IPS-11a (cell line): ENCODE data around the gene LDLRAD2.
"Not testable (repeated sequence)": the region's sequence is repeated elsewhere in the genome, so short reads cannot be mapped to it uniquely, and the experiment has no call there.

Source experiments
- H3K4me3 ChIP-seq: one replicate; pipeline ENCODE4 v1.5.1; 2013; ENCODE audit warnings: low read depth, low read length, control low read depth

LDLRAD2 gene, protein sequence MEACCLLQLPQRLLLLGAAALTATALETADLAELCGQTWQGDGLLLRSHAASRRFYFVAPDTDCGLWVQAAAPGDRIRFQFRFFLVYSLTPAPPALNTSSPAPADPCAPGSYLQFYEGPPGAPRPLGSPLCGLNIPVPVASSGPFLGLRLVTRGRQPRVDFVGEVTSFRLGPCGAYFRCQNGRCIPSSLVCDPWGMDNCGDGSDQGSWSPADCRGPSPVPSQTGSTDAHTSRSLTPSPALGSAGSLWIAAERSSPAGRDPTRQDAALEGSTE

DNA sequence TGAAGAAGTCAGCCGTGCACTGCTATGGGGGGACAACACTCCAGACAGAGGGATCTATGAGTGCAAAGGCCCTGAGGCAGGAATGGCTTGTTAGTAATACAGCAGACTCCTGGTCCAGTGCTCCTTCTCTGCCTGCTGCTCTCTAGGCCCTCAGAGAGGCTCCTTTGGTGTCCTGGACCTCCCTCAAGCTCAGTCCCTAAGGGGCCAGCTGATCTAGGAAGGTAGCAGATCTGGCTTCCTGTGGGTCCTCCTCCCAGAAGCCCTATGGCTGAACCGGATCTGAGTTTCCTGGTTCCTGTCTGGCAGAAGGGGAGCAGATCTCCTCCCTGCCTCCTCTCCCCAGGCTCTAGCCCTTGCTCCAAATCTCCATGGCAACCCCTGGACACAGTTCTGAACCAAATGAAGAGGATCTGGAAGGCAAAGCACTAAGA is at the start of gene LDLRAD2:
LDLRAD2 (plus strand) TSS at position 391 of the 431 bp plus-strand sequence. CDS start 187 bp downstream, outside the sequence.
- no peak within 1 kb of the TSS for H3K4me3 ChIP-seq

DNA sequence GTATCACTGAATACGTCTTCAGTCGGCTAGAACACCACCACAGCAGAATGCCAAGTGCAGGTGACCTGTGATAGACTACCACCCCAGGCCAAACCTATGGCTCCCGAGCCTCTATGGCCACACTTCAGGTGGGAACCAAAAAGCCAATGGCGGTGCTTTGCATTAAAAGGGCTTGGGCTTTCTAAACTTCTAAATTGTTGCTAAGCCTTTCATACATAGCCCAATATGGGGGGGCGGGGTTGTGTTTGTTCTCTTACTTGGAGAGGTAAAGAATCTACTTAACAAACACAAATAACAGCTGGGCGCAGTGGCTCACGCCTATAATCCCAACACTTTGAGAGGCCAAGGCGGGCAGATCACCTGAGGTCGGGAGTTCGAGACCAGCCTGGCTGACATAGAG is 48.8 kb upstream of the LDLRAD2 start:
- H3K4me3 ChIP-seq, result no peak overlapping the region

DNA sequence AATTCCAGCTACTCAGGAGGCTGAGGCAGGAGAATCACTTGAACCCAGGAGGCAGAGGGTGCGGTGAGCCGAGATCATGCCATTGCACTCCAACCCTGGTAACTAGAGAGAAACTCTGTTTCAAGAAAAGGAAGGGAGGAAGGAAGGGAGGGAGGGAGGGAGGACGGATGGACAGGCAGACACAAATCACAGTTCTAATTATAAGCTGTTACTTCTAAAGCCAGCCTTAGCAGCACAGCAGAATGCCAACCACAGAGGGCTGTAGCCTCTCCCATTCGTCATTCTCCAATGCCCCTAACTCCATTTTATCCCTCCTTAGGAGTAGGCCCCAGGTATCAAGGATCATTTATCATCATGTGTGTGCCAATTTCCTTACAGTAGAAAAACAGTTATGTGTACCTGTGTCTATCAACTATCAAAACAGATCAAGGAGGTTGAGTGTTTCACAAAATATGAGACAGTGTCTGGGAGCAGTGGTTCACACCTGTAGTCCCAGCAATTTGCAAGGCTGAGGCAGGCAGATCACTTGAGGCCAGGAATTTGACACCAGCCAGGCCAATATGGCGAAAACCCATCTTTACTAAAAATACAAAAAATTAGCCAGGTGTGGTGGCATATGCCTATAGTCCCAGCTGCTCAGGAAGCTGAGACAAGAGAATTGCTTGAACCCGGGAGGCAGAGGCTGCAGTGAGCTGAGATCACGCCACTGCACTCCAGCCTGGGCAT is 48.2 kb upstream of the LDLRAD2 start:
- H3K4me3 ChIP-seq, result no peak overlapping the region

DNA sequence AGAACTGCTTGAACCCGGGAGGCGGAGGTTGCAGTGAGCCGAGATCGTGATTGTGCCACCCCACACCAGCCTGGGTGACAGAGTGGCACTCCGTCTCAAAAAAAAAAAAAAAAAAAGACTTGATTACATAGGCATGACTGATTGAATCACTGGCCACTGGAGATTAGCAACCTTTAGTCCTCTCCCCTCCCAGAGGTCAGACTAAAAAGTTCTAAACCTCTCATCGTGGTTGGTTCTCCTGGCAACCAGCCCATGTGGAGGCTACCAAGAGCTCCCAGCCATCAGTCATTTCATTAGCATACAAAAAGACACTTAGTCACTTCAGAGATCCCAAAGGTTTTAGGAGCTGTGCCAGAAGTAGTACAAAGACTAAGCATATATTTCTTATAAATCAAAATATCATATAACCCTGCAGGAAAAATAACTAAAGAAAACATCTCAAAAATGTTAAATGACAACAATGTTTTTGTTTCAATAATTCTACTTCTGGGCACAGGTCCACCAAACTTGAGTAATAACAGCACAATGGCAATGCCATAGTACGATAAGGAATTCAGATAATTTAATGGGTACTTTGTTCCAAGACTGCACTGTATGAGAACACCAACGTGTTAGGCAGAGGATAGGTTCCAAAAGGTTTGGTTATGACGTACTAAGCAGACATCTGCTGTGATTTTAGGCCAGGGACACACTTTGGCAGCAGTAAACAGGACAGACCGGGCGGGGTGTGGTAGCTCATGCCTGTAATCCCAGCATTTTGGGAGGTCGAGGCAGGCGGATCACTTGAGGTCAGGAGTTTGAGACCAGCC is 47.2 kb upstream of the LDLRAD2 start:
- H3K4me3 ChIP-seq, result no peak overlapping the region

DNA sequence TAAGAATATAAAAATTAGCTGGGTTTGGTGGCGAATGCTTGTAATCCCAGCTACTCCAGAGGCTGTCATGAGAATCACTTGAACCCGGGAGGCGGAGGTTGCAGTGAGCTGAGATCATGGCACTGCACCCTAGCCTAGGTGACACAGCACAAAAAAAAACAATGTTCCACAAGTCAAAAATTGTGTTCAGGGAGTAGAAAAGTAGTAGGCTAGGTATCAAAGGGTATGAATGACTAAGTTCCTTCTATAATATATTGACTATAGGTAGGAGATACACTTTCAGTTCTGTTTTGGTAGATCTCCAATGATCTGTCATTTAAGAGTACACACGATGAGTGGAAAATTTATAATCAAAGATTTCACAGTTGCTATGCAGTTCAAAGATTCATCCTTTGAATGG is 45.9 kb upstream of the LDLRAD2 start:
- H3K4me3 ChIP-seq, result no peak overlapping the region

DNA sequence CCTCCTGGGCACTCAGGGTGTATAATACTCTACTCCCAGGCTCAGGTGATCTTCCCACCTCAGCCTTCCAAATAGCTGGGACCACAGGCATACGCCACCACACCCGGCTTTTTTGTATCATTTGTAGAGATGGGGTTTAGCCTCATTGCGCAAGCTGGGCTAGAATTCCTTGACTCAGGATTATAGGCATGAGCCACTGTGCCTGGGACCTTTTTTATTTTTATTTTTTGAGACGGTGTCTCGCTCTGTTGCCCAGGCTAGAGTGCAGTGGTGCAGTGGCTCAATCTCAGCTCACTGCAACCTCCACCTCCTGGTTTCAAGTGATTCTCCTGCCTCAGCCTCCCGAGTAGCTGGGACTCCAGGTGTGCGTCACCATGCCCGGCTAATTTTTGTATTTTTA is 45.0 kb upstream of the LDLRAD2 start:
- not testable (repeated sequence) for H3K4me3 ChIP-seq

DNA sequence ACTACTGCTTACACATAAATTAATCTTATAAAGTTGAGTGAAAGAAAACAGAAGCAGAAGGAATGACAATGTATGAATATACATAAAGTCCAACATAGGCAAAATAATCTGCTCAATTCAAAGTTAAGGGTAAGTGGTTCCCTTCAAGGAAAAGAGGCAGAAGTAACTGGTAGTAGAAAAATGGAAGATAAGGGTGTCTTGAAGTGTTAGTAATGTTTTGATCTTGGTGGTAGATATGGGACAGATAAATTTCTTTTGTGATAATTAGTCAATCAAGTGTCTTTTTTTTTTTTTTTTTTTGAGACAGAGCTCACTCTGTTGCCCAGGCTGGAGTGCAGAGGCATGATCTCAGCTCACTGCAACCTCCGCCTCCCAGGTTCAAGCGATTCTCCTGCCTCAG is 41.9 kb upstream of the LDLRAD2 start:
- no peak overlapping the region for H3K4me3 ChIP-seq

DNA sequence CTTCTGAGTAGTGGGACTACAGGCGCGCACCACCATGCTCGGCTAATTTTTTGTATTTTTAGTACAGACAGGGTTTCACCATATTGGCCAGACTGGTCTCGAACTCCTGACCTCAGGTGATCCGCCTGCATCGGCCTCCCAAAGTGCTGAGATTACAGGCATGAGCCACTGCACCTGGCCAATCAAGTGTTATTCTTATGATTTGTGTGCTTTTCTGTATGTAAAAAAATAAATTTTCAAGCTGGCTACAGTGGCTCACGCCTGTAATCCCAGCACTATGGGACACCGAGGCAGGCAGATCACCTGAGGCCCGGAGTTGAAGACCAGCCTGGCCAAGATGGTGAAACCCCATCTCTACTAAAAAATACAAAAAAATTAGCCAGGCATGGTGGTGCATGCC is 41.5 kb upstream of the LDLRAD2 start:
- H3K4me3 ChIP-seq, result not testable (repeated sequence)

DNA sequence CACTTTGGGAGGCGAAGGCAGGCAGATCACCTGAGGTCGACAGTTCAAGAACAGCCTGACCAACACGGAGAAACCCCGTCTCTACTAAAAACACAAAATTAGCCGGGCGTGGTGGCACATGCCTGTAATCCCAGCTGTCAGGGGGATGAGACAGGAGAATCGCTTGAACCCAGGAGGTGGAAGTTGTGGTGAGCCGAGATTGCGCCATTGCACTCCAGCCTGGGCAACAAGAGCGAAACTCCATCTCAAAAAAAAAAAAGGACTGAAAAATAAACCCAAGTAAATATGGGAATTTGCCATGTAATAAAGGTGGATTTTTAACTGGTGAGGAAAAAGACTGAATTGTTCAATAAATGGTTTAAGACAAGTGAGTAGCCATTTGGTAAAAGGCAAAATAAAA is 40.4 kb upstream of the LDLRAD2 start:
- H3K4me3 ChIP-seq, result not testable (repeated sequence)

DNA sequence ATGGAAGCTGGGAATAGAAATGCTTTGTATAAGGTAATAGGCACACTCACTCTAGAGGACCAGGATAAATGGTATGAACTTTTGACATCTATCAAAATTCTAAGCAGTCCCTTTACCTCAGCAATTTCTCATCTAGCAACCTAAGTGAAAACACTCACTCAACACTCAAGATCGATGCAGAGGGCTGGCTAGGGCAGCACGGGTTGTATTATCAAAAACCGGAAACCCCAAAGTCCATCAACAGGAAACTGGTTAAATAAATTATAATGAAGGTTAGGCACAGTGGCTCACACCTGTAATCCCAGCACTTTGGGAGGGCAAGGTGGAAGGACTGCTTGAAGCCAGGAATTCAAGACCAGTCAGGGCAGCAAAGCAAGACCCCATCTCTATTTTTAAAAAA is 38.5 kb upstream of the LDLRAD2 start:
- H3K4me3 ChIP-seq, result no peak overlapping the region

DNA sequence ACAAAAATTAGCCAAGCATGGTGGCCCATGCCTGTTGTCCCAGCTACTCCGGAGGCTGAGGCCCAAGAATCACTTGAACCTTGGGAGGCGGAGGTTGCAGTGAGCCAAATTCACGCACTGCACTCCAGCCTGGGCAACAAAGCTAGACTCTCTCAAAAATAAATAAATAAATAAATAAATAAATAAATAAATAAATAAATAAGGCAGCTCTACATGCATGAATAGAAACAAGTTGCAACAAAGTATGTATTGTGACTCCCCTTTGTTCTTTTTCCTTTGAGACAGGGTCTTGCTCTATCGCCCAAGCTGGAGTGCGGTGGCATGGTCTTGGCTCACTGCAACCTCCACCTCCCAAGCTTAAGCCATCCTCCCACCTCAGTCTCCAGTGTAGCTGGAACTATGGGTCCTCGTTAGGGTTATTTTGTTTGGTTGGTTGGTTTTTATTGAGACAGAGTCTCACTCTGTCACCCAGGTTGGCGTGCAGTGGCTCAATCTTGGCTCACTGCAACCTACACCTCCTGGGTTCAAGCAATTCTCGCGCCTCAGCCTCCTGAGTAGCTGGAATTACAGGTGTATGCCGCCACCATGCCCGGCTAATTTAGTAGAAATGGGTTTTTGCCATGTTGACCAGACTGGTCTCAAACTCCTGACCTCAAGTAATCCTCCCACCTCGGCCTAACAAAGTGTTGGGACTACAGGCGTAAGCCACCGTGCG is 37.1 kb upstream of the LDLRAD2 start:
- H3K4me3 ChIP-seq, result no peak overlapping the region

DNA sequence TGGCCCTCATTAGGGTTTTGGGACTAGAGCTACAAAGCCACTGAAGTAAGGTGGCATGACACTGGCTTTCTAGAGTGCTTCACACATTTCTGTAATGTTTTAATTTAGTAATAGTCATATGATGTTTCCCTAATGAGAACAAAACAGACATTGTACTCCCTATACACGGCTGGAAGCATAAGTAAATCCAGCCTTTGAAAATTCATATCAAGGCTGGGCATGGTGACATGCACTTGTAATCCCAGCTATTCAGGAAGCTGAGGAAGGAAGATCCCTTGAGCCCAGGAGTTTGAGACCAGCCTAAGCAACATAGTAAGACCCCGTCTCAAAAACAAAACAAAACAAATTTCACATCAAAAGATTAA is 36.5 kb upstream of the LDLRAD2 start:
- H3K4me3 ChIP-seq, result no peak overlapping the region

DNA sequence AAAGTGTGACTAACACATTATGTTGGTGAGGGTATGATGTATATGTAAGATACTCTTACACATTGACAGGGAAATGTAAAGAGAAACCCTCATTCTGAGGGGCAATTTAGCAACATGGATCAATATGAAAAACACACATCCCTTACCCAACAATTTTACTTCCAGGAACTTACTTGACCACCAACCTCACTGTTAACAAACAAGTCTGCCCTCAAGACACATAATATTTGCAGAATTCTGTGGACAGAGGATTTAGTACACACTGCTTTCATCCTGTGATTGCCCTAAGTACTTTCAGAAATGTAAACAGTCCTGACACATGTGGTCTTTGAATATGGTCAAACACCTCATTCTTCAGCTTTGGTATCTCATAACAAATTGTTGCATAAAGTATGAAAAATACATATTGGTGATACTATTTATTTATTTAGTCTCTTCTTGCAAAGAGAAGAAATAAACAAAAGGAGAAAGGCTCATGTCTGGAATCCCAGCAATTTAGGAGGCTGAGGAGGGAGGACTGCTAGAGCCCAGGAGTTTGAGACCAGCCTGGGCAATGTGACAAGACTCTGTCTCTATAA is 36.0 kb upstream of the LDLRAD2 start:
- H3K4me3 ChIP-seq, result no peak overlapping the region

DNA sequence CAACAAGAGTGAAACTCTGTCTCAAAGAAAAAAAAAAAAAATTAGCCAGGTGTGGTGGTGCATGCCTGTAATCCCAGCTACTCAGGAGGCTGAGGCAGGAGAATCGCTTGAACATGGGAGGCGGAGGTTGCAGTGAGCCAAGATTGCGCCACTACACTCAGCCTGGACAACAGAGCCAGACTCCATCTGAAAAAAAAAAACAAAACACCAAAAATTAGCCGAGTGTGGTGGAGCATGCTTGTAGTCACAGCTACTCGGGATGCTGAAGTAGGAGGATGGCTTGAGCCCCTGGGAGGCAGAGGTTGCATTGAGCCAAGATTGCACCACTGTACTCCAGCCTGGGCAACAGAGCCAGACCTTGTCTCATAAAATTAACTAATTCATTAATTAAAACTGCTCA is 35.1 kb upstream of the LDLRAD2 start:
- H3K4me3 ChIP-seq, result not testable (repeated sequence)

DNA sequence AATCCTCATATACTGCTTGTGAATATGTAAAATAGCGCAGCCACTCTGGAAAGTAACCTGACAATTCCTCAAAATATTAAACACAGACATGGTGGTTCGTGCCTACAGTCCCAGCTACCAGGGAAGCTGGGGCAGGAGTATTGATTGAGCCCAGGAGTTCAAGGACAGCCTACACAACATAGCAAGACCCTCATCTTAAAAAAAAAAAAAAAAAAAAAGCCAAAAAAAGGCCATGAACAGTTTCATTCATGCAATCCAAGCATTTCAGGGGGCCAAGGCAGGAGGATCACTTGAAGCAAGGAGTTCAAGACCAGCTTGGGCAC is 33.7 kb upstream of the LDLRAD2 start:
- H3K4me3 ChIP-seq, result no peak overlapping the region

DNA sequence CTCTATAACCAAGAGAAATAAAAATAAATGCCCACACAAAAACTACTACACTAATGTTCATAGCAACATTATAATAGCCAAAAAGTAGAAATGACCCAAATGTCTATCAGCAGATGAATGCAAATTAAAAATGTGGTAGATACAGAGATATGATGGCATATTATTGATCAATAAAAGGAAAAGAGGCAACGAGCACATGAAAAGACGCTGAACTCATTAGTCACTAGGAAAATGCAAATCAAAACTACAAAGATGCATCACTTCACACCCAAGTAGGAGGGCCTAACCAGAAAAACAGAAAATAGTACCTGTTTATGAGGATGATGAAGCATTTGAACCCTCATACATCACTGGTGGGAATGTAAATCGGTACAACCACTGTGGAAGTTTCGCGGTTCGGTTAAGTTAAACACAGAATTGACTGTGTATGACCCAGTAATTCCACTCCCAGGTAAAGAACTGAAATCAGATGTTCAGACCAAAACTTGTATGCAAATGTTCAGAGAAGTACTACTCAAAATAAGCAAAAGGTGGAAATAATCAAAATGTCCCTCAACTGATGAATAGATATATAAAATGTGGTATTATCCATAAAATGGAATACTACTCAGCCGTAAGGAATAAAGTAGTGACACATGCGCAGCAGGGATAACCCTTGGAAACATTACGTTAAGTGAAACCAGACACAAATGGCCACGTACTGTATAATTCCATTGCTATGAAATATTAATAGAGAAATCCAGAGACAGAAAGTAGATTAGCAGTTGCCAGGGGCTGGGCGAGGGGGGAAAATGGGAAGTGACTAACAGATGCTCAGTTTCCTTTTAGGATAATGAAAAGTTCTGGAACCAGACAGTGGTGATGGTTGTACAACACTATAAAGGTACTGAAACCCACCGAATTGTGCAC is 32.2 kb upstream of the LDLRAD2 start:
- H3K4me3 ChIP-seq, result no peak overlapping the region

DNA sequence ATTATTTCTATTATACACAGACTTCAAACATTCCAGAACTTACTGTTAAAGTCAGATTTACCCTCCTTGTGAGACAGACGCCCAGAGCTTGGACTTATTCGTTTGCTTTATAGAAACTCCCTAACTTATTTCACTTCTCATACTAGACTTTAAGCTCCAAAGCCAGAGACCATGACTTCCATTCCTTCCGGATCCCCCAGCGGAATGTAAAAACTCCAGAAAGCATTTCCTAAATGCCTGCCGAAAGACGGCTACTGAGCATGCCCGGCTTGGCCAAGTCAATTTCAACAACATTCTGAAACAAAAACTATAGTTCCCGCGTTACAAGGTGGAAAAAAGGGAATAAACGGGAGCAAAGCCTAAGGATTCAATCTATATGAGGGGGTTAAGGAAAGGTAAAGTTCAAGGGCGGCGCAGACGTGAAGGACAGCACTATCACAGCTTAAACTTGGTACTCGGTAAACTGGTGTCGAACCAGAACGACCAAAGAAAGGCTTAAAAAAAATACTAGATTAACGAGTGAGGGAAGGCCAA is 30.2 kb upstream of the LDLRAD2 start:
- peak overlapping the region; percentile 96 for H3K4me3 ChIP-seq

DNA sequence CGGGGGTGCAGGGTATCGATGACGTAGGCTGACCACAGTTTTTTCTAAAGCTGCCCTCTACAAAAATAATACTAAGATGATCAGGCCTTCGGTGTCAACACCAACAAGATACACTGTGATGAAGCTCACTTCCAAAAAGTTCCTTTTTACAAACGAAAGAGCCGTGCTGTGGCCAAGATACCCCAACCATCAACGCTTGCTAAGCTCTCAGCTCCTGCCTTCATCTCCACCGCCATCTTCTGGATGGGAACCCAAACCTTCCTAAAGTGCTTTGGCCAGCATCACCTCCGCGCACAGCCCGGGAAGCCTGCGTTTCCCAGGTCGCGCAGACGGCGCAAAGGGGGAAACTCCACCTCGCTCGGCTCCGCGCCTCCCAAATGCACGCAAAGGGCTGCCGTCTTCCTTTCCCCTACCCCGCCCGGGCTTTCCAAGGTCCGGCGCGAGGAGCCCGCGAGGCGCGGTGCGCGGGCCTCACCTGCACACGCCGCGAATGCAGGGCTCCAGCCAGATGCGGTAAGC is 29.7 kb upstream of the LDLRAD2 start:
- H3K4me3 ChIP-seq, result peak overlapping the region; percentile 96

DNA sequence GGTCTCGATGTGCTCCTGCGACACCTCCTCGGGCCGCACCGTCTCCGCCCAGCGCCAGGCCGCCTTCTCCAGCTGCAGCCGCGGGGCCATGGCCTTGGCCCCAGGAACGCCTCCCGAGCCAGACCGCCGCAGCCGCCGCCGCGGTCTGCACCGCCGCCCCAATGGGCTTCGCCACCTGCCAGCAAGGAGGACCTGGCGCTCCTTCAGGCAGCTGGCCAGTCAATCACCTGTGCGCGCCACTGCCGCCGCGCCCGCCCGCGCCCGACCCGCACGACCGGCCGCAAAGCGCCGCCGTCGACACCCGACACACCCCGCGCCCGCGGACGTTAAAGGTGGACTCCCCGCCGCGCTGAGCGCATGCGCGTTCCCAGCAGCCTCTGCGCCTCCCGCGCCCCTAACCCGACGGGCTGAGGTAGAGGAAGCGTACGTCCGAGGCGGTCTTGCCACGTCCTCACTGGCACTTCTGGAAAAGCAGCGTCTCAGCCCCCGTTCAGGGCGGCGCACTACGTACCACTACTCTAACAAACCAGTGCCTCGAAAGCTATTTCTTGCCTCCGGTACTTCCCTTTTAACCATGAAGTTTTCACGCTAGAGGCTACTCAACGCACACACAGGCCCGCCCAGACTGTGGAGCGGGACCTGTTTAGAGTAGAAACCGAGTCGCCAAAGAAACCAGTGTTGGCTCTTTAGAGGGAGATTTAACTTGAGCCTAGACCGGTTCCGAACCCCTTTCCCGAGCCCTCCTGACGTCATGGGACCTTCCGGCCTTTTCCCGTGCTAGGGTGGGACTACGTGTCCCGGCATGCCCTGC is 29.0 kb upstream of the LDLRAD2 start, which contains the start of gene USP48:
USP48 (minus strand) TSS at position 282 of the 811 bp plus-strand sequence; CDS start at position 90, 192 bp downstream.
- peak within 1 kb of the TSS; percentile 96 for H3K4me3 ChIP-seq
